Raji (cell line): ENCODE results near the gene C1orf50.

Experiments
- POLR2A ChIP-seq: IDR thresholded peaks from 2 replicates; pipeline ENCODE4 v1.6.1; 2011; ENCODE audit warnings: low read depth, low read length, control low read depth; ENCODE audit not compliant: insufficient read depth

The C1orf50 gene

GRCh38 chr1:42748461-42749410, 18.3 kb upstream of the C1orf50 start:
- no peak for TF ChIP-seq POLR2A

GRCh38 chr1:42750041-42750440, 17.0 kb upstream of the C1orf50 start:
- TF ChIP-seq POLR2A, result no peak

GRCh38 chr1:42752284-42752683, 14.8 kb upstream of the C1orf50 start:
- TF ChIP-seq POLR2A, result no peak

GRCh38 chr1:42753070-42753469, 14.0 kb upstream of the C1orf50 start:
- no peak for TF ChIP-seq POLR2A

GRCh38 chr1:42756956-42757891, 9.8 kb upstream of the C1orf50 start:
- no peak for TF ChIP-seq POLR2A

- no peak for TF ChIP-seq POLR2A
Measured at GRCh38 chr1:42757892-42758275, 9.2 kb upstream of the C1orf50 start.

GRCh38 chr1:42758641-42759040, 8.4 kb upstream of the C1orf50 start:
- no peak for TF ChIP-seq POLR2A

GRCh38 chr1:42759114-42759513, 7.9 kb upstream of the C1orf50 start:
- TF ChIP-seq POLR2A, result no peak

GRCh38 chr1:42761567-42761966, 5.5 kb upstream of the C1orf50 start:
- no peak for TF ChIP-seq POLR2A

GRCh38 chr1:42762269-42762668, 4.8 kb upstream of the C1orf50 start:
- TF ChIP-seq POLR2A, result no peak

GRCh38 chr1:42765269-42765668, 1.8 kb upstream of the C1orf50 start:
- no peak for TF ChIP-seq POLR2A

GRCh38 chr1:42765832-42766740, 963 bp upstream of the C1orf50 start:
- no peak for TF ChIP-seq POLR2A

GRCh38 chr1:42767510-42768000, 506 bp downstream of the C1orf50 start:
- no peak for TF ChIP-seq POLR2A

GRCh38 chr1:42768172-42768571, 1.1 kb downstream of the C1orf50 start:
- TF ChIP-seq POLR2A, result no peak

GRCh38 chr1:42769811-42770210, 2.8 kb downstream of the C1orf50 start:
- TF ChIP-seq POLR2A, result no peak

GRCh38 chr1:42773420-42773819, 6.4 kb downstream of the C1orf50 start:
- no peak for TF ChIP-seq POLR2A
